Skeletal muscle cell (primary cell): Measurements from ENCODE around the gene GRIP1.

Experiments used
- DNase-seq: peaks from one replicate; pipeline ENCODE4 v3.0.0-alpha.2; 2010; ENCODE audit warnings: low read depth
- H3K4me3 ChIP-seq: 2 replicates; pipeline ENCODE4 v1.5.1; 2011; ENCODE audit warnings: low read depth, mild to moderate bottlenecking, control low read depth, low read length, moderate library complexity

Gene GRIP1, protein sequence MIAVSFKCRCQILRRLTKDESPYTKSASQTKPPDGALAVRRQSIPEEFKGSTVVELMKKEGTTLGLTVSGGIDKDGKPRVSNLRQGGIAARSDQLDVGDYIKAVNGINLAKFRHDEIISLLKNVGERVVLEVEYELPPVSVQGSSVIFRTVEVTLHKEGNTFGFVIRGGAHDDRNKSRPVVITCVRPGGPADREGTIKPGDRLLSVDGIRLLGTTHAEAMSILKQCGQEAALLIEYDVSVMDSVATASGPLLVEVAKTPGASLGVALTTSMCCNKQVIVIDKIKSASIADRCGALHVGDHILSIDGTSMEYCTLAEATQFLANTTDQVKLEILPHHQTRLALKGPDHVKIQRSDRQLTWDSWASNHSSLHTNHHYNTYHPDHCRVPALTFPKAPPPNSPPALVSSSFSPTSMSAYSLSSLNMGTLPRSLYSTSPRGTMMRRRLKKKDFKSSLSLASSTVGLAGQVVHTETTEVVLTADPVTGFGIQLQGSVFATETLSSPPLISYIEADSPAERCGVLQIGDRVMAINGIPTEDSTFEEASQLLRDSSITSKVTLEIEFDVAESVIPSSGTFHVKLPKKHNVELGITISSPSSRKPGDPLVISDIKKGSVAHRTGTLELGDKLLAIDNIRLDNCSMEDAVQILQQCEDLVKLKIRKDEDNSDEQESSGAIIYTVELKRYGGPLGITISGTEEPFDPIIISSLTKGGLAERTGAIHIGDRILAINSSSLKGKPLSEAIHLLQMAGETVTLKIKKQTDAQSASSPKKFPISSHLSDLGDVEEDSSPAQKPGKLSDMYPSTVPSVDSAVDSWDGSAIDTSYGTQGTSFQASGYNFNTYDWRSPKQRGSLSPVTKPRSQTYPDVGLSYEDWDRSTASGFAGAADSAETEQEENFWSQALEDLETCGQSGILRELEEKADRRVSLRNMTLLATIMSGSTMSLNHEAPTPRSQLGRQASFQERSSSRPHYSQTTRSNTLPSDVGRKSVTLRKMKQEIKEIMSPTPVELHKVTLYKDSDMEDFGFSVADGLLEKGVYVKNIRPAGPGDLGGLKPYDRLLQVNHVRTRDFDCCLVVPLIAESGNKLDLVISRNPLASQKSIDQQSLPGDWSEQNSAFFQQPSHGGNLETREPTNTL

DNA sequence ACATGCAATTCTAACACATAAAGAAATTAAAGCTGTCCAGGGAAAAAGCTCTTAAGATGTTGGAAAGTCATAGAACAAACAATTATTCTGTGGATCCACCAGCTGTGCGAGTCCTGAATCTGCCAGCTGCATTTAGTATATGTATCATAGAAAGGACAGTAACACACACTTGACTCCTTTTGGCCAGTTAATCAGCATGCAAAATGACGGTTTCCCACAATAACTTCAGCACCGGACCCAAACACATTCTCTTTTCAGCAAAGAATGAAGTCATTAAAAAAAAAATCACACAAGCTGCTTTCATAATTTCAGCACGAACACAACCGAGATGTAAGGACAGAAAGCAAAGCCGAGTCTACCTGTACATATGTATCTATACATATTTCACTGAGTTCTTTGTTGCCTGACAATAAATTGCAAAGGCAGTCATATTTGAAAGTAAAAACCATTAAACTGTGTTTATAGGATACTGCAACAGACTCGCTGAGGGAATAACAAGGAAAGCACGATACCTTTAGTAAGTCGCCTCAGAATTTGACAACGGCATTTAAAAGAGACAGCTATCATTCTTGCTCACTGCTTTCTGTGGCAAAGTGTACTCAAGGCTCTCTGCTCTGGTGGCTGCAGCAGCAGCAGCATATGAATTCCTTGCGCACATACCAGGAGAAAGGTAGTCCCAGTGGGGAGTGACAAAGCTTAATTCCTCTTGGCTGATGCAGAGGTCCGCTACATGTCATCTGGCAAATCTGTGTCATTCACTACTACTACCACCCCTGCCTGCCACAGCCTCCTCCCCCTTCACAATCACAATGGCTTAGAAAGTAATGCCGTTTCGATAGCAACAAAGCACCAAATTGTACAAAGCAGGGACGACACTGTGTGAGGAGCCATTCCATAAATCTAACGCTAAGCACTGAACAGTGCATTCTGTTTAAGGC, at the start of gene GRIP1:
Gene GRIP1 (minus strand): TSS at position 739 of the 938 bp plus-strand sequence. CDS start 172 bp downstream, at position 567.
- no peak for DNase-seq
- peak within 1 kb of the TSS; percentile 6 for H3K4me3 ChIP-seq

DNA sequence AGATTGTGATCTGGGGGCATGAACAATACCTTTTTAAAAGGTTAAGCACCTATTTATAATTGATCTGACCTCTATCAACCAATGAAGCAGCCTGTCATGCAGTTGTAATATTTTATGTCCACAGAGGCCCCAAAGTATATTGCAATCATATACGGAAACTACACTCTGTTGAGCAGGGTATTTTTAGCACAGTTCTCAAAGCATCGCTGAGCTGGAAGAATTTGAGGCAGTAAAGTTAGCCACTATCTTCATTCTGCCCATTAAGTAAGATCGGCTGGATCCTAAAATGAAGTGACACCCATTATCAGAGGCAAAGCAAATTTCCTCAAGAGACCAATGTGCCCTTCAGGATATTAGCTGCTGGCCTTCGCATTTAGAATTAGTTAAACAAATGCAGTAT, 47.7 kb upstream of the GRIP1 start:
- no peak overlapping the region for H3K4me3 ChIP-seq
- no peak for DNase-seq

DNA sequence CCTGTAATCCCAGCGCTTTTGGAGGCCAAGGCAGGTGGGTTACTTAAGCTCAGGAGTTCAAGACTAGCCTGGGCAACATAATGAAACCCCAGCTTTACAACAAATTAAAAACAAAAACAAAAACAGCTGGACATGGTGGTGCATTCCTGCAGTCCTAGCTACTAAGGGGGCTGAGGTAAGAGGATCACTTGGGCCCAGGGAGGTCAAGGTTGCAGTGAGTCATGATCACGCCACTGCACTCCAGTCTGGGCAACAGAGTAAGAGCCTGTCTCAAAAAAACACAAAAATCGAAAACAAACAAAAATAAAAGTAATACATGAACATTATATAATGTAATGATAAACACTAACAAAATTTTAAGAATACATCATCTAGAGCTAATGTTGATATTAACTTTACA, 46.2 kb upstream of the GRIP1 start:
- no peak for DNase-seq
- H3K4me3 ChIP-seq, result no peak overlapping the region

DNA sequence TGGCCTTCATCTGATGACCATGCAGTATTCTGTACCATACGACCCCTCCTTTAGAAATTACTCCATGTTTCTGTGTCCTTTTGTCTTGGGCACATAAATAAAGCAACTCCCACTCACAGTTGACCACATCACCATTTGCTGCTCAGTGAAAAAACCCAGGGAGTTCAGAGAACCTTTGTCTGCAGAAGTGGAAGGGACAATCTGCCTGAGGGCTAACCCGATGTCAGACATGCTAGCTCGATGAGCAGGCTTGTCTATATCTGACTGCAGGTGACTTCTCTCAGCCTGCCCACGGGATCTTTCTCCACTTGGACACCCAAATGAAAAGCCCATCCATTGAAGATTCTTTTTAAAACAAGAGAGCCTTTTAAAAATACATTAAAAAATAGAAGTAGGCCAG, 45.7 kb upstream of the GRIP1 start:
- DNase-seq, result no peak
- no peak overlapping the region for H3K4me3 ChIP-seq

DNA sequence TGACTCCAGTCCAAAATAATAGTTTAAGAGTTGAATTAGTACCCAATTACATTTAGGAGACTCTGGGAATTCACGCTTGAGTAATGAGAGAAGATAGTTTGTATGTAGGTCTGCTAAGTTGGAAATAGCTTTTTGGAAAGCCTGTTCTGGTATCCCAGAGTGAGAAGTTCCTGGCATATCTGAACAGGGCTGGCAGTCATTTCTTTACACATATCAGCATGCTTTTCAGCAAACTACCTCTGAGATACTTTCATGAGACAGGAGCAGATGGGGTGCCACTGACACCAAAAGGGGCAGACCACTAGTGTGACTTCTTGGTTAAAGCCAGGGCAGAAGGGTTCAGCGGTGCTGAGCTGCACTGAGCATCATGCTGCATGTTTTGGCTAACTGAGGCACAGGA, 45.1 kb upstream of the GRIP1 start:
- no peak for DNase-seq
- H3K4me3 ChIP-seq, result no peak overlapping the region

DNA sequence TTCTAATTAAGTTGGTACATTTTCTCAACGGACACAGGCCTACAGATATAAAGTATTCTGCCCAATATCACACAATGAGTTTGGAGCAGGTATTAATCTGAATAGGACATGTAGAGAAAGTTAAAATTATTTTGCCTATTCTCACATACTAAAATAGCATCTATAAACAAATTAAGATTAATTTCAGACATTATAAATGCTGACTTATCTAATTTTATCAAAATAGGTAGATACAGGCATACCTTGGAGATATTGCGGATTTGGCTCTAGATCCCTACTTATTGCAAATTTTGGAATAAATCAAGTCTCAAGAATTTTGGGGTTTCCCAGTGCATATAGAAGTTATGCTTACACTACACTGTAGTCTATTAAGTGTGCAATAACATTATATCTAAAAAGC, 41.0 kb upstream of the GRIP1 start:
- no peak for DNase-seq
- H3K4me3 ChIP-seq, result no peak overlapping the region

DNA sequence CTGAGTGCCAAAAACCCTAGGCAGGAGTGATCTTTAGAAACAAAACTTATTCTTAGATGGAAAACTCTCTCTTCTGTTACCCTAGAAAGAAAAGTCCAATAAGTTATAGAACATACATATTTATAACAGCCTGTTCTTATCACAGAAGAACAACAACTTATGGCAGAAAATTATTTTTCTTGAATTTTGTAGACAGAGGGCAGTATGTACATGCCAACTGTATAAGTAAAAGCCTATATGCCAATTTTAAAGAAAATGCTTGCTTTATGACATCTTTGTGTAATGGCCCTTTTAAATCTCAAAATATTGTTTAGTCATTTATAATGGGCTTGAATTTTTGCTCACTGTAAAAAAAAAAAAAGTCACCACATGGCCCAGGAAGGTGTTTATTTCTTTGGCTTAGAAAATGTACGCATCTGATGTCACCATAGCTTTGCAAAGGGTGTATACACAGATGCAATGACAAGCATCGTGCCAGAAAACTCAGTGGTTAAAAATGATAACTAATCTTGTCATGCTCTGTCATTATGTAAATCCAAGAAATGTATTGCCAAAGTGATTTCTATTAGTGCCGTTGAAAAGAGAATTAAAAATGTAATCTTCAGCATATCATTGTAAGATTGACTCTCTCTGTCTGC, 38.3 kb upstream of the GRIP1 start:
- no peak for DNase-seq
- no peak overlapping the region for H3K4me3 ChIP-seq

DNA sequence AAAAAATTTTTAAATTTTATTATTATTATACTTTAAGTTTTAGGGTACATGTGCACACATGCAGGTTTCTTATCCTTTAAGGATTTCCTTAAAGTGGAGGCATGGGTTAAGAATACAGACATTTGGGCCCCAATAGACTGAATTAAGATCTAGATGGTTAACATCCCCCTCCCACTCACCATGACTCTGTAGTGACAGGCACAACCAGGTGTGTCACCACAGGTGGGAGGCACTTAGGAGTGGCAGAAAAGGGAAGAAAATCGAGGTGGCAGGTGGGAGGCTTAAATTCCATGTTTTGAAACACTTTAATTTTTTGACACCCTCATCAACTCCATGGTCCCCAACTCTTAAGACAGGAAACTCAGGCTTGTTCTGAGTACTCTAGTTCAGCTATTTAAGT, 37.6 kb upstream of the GRIP1 start:
- H3K4me3 ChIP-seq, result no peak overlapping the region
- DNase-seq, result no peak

DNA sequence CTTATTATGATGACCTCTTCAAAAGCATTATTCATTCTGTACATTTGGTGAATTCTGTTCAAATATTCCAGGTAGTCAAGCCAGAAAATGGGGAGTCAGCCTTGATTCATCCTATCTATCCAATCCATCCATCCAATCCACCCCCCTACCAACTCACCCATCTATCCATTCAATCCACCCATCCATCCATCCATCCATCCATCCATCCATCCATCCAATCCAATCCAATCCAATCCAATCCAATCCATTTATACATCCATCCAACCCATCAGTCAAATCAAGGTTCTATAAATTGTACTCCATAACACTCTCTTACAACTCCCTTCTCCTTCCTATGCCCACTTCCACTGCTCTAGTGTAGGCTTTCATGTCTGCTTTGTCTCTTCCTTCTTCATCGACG, 35.8 kb upstream of the GRIP1 start:
- H3K4me3 ChIP-seq, result no peak overlapping the region

DNA sequence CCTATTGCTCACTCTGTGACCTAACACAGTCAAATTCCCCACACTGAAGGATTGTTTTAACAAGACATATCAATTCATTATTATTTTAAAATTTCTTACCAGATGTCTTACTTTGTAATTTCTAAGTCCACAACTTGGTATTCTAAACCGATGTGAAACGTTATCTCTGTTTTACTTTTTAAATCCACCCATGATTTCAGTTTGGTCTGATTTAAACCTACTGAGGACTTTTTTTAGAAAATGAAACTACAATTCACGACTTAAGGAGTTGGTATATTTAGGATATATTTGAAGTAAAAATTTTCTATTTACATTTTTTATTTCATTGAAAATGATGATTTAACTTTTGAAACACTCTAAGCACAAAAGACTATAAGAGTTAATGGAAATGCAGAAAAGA, 35.1 kb upstream of the GRIP1 start:
- H3K4me3 ChIP-seq, result no peak overlapping the region
- no peak for DNase-seq

More for the DNA sequence above, 35.8 kb upstream of the GRIP1 start:
- DNase-seq, result no peak

DNA sequence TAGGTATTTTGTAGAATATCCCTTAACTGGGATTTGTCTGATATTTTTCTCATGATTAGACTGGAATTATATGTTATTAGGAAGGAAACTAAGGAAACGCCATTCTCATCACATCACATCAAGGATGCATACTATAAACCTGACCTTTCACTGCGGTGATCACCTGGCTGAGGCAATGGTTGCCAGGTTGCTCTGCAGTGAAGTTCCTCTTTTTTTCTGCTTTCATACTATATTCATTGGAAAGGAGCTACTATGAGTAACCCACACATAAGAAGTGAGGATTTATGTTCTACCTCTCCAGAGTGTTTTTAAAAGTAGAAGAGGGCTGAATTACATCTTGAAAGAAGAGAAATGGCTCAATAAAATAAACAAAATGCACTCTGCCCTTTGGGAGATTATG, 31.0 kb upstream of the GRIP1 start:
- H3K4me3 ChIP-seq, result no peak overlapping the region
- DNase-seq, result no peak

DNA sequence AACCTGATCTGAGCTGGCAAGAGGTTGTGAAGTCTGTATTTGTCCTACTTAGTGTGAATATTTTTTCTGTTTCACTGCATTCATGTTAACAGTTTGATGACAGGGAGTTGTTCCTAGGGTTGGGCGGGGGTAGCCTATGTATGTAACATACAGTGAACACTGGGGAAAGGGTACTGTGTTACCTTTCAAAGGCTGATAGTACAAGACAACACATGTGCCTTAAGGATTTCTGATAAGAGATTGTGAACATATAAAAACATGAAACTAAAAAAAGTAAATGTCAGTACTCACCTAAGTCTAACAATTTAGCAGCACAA, 30.5 kb upstream of the GRIP1 start:
- DNase-seq, result no peak
- H3K4me3 ChIP-seq, result no peak overlapping the region

DNA sequence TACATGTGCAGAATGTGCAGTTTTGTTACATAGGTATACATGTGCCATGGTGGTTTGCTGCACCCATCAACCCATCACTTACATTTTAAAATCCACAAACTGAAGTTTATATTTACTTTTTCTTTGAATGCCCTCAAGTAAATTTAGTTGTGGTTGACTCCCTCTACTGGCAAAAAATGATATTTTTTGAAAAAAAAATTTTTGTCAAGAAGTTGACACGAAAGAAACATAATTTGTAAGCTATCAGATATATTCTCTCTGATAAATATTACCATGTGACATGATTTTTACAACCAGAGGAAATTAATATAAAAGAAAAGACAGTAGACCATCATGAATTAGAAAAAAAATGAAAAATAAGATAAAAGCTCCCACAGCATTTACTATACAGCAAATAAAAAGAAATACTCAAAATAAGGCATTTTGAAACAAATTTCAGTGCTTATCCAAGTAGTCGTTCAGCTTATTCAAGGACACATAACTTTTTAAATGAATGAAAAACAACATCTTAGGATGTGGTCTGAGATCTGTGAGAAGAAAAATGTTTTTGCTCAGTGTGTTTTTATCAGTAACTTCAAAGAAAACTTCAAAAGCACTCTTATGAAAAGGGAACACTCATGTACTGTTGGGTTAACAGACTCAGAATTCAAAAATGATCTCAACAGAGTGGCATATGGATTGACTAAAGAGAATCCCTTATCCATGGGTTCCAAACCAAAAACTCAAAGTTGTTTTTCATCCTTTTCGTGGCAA, 30.0 kb upstream of the GRIP1 start:
- H3K4me3 ChIP-seq, result no peak overlapping the region
- DNase-seq, result no peak

DNA sequence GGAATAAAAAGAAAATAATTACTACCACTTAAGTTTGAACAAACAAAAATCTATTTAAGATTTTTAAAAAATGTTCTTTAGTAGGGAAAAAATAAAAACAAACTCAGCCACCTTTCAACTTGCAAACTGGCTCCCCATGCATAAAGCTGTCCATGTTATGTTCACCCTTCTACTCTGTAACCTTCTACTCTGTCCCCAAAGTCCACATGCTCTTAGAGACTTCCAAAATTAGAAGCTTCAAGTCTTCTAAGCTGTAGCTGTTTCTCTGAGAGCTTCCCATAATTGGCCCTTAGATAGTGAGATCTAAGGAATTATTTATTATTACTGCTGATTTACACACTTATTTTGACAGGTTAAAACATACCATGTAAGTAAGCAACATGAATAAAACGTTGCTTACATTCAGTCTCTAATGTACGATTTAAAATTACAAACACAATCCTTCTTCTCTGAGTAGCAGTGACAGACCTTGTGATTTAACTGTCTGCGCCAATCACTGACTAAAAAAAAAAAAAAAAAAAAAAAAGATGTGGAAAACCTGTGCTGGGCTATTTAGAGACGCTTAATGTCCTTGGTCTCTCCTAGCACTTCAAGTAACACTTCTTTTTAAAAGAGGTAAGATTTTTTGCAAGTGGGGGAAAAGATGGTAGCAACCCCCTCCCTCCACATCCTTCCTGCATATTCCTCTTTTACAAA, 28.3 kb upstream of the GRIP1 start:
- no peak overlapping the region for H3K4me3 ChIP-seq
- DNase-seq, result no peak

DNA sequence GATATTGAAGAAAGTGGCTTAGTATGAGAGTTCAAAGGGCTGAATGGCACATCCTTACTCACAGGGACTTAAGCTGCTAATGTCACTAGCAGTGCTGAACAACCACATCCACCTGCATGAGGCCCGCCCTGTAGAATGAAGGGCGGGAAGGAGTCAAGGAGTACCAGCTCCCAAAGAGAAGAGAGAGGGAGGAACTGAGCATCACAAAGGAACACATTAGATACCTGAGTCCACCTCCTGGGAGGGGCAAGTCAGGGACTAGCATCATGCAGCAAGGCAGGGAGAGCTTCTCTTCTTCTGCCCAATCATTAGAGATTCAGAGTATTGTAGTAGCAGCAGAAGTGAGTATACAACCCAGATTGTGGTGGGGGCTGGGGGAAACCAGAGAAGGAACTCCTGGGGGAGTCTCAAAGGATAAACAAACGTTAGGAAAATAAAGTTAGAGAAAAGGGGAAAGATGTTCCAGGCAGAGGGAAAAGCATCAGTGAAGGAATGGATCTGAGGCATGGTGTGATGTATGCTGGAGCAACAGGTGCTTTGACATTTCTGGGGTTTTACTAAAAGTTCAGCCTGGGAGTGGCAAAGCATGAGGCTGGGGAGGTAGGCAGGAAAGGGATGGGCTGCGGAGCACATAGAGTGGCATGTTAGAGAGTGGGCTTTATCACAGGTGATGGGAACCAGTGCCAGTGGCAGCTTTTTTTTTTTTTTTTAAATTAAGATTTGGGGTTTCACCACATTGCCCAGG, 21.0 kb upstream of the GRIP1 start:
- DNase-seq, result no peak

DNA sequence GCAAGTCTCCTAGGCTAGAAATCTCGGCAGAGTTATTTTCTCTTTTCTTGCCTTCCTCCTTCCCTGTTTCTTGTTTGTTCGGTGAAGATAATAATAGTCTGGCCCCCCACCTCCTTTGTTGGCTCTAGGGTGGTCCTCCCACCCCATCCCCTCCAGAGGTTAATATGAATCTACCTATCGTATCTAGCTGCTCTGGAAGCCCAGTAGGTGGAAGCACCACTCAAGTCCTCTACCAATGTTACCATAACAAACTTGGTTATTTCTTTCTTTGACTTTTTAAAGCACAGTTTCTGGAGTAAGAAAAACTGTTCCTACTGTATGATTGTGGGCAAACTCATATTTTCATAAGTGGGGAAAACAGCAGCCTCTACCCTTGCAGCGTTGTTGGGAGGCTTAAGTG, 19.7 kb upstream of the GRIP1 start:
- no peak for DNase-seq
- H3K4me3 ChIP-seq, result no peak overlapping the region

More for the DNA sequence above, 21.0 kb upstream of the GRIP1 start:
- H3K4me3 ChIP-seq, result no peak overlapping the region

DNA sequence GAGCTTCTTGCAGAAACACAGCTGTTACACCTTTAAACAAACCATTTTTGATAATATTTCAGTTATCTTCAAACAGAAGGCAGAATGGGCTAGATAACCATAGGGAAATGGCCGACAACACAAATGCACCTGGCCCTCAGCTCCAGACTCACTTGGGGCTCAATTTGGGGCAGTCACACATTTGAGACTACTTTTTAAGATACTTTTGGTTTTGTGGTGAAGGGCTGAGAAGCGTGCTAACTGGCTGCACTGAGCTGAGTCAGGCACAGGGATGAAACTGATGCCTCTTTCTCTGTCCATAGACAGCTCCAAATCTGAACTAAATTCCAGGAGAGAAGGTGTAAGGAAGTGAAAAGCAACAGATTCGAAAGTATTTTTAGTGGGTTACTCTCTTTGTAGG, 18.5 kb upstream of the GRIP1 start:
- no peak overlapping the region for H3K4me3 ChIP-seq
- no peak for DNase-seq
